GM19351 (cell line): ENCODE measurements around the gene EPB41L1.

Experiments
- ATAC-seq: cut with Tn5 transposase; IDR thresholded peaks from one replicate; pipeline ENCODE4 v1.9.1; 2021; ENCODE audit warnings: mild to moderate bottlenecking, moderate library complexity; ENCODE audit not compliant: unreplicated experiment

Gene EPB41L1

GRCh38 chr20:36254076-36254475 is 99.5 kb downstream of the EPB41L1 start:
- ATAC-seq, result no peak

GRCh38 chr20:36255445-36255844 is 100.9 kb downstream of the EPB41L1 start:
- ATAC-seq, result no peak

DNA sequence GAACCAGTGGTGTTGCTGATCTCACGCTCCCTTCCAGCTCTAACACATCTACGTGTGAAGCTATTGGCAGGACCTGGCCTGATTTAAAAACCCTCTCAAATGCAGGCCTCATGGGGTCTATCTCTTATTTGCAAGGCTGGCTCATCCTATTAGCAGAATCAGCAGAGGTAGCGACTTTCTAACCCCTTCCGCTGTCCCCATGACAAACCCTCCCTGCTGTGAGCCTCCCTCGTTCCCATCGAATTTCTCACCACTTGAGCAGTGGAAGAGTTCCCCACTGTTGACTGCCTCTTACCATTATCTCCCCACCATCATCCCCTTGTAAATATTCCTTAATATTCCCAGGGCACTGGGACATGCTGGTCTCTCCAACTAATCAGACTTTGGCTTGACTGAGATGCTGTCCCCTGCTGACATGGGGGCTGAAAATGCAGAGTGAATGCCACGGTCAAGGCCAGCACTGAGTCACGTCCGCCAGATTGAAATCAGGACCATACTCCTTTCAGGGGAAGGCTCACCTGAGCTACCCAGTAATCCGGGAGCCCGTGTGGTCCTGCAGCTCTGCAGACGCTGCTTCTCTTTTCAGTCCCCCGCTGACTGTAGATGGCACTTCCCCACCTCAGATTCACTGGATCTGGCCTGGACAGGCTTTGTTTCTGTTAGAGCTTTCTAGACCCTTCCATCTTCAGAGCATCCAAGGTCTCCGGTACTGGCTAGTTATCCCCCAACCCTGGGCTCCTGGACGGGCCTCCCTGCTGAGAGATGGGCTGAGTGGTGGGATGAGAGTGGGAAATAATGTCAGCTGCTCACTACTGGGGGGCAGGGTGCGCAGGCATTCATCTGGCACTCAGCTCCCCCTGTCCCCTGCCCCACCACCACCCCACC is 104.9 kb downstream of the EPB41L1 start:
- ATAC-seq, result no peak

DNA sequence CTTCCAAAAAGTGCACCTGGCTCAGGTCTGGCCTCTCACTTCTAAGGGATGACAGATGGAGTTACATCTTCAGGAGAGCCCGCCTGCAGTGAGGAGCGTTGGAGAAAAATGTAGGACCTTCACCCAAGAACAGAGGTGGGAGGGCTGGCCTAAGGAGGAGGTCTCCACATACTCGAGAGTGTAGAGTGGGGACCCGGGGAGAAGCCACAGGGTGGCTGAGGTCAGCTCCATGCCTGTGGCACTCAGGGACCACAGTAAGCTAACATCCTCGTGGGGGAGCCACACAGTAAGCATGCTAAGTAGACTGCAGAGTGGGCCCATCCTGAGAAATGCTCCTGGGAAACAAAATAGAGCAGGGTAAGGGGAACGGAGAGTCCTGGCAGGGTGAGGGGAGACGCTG is 105.8 kb downstream of the EPB41L1 start:
- no peak for ATAC-seq

DNA sequence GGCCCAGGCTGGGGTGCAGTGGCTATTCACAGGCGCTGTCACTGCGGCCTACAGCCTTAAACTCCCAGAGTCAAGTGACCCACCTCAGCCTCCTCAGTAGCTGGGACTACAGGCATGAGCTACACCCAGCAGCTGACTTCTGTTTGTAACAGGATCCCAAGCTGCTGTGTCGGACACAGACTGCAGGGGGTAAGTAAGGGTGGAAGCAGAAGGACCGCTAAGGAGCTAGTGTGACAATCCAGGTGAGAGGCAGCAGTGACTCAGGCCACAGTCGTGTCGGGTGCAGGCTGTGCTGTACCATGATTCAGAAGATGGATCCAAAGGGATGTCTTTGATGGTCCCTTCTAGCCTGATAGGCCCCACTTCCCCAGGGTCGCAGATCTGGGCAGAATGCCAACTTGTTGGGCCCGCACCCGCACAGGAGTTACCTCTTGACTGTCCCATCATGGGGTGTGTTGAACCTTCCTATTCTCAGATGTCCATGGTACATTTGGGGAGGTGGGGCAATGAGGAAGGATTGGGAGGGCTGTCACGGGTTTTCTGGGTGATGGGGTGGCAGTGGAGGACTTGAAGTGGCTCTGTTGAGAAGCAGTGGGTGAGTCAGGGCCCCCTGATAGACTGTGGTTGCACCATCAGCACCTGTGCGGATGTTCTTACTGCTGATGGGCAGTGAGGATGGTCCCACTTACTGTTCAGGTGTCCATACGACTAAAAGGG is 107.0 kb downstream of the EPB41L1 start:
- no peak for ATAC-seq

GRCh38 chr20:36262440-36262839 is 107.9 kb downstream of the EPB41L1 start:
- ATAC-seq, result no peak

- no peak for ATAC-seq
Observed at GRCh38 chr20:36264426-36265246, 110.1 kb downstream of the EPB41L1 start.

DNA sequence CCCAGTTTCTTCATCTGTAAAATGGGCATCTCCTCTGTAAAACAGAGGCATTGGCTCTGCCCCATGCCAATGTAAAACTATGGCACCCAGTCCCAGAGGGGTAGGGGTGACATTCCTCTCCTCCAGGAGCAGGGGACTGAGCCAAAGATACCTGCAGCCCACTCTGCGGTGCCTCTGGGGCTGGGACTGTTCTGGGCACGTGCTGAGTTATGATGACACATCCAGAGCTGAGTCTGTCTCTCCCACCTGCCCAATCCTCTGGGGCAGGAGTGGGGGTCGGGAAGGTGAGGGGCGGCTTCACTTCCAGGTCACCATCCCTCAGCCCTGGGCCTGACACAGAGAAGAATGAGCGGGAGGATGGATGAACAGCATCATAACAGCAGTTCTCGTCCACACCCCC is 111.6 kb downstream of the EPB41L1 start:
- ATAC-seq, result no peak

- no peak for ATAC-seq
Observed at GRCh38 chr20:36267605-36268381, 113.3 kb downstream of the EPB41L1 start.

DNA sequence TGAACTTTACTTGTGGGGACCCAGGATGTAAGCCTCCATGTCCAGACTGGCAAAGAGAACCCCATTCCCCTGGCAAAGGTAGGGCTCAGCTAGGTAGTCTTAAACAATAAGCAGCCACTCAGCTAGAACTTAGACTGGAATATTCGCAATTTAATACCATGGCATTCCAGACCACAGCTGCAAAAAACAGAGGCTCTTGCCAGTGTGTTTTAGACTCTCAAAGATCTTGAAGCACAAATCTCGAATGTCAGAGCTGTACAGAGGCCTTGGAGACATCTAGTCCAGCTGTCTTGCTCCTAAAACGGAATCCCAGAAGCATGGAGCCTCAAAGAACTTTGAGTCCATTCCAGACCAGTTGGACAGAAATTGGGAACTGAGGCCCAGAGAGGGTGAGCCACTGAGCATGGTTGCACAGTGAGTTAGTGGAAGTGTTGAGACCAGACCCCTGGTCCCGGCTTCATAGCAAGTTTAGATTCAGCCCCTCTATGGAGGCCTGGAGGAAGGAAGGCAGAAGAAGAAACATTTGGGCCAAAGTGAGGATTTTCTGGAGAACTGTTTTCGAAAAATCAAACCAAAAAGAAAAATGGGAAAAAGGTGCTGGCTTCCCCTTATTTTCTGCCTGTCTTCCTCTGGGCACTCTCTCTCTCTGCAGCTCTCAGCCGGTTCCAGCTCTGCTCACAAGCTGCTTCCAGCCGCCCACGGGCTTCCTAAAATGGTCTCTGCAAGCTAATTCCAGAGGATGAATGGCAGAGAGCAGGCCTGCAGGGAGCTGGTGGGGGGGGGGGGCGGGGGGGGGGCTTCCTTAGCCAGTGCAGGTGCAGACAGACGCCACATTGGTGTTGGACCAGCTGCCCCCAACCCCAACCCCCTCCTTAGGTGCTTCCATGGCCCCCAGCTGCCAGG is 114.2 kb downstream of the EPB41L1 start:
- ATAC-seq, result no peak

DNA sequence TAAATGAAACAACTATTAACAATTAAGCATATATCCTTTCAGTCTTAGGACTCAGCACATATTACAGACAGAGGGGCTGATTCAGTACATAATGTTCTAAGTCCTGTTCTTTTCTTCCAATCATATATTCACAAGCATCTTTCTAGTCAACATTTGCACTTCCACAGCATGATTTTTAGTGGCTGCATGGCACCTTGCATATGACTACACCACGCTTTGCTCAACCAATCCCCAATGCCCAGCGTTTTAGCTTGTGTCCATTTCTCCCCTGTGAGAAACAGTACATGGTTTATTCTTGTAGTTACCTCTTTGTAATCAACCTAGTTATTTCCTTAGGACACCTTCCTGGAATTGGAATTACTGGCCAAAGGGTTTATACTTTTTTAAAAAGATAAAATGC is 115.0 kb downstream of the EPB41L1 start:
- no peak for ATAC-seq

DNA sequence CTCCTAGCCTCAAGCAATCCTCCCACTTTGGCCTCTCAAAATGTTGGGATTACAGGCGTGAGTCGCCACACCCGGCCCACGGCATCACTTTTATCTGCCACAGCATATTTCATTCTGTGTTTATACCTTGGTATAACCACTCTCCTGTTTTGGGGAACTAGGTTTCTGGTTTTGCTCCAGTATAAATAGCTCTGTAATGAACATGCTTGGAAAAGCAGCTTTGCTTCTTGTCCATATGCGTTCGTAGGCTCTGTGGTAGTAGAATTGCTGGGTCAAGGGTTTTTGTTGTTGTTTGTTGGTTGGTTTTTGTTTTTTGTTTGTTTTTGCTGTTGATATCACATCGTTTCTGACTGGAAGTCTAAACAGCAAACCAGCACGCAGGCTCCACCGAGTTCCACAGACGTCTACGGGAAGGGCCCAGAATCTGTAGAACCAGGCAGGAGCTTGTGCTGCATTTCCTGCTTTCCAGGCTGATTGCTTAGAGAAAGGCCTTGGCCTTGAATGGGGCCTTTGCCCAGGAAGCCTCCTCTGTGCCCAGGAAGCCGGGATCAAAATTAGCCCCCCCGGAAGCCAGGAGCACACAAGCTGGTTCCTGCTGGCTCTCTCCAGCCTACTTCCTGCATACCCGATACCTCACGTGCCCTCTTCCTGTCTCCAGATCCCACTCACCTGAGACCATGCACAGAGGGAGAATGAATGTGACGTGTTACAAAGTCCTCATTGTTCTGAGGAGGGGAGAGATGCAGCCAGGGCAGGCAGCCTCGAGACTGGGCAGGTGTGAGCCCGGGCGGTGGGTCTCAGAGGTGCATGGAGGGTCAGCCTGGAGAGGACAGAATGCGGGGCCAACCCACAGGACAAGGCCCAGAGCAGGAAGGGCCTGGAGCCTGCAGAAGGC is 116.5 kb downstream of the EPB41L1 start:
- no peak for ATAC-seq

GRCh38 chr20:36271639-36272546 is 117.4 kb downstream of the EPB41L1 start:
- ATAC-seq, result no peak

GRCh38 chr20:36272547-36273220 is 118.1 kb downstream of the EPB41L1 start:
- no peak for ATAC-seq

DNA sequence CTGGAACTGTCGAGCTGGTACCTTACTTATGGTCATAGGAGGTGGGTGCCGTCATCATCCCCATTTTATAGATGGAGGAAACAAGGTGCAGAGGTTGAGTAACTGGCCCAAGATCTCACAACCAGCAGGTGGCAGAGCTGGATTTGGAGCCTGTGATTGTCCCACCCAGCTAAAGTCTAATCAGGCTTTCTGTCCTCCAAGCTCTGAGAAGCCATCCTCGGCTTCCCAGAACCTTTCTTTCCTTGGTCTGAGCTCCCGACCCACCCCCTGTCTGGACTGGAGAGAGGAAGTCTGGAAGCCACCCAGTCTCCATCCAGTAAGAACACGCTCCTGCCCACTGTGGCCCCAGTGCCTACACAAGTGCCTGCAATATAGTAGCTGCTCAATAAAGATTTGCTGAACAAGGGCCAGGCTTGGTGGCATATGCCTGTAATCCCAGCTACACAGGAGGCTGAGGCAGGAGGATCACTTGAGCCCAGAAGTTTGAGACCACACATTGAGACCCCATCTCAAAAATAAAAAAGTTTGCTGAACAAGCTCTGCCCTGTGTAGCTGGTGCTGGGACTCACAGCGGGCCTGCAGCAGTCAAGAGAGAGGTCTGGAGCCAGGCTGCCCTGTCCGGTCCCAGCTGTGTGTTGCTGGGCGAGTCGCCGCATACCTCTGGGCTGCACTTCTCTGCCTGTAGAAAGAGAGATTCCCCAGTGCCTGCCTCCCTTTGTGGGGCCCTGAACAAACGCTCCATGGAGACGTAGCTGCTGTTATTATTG is 119.1 kb downstream of the EPB41L1 start:
- ATAC-seq, result no peak

- no peak for ATAC-seq
Observed at GRCh38 chr20:36274181-36274841, 119.8 kb downstream of the EPB41L1 start.
